SK-N-SH (cell line): Measurements from ENCODE around the gene PMS2. TPM values are rescaled to one million over a fixed set of nuclear protein-coding genes. Genes with fewer than 3 reads are reported as not detected.

Experiments
- CTCF ChIA-PET: fragments of 300-600, 350-600 bp; formaldehyde crosslinking; extraction: SDS; loops from one replicate; lab custom pipeline; 2021; lab: Yijun Ruan, JAX
- POLR2A ChIA-PET: fragments of 350-600 bp; sonication (Branson Sonifier 250); formaldehyde crosslinking; extraction: SDS; loops from one replicate; lab custom pipeline; 2020; ENCODE audit warnings: antibody characterized with exemption, inconsistent platforms; lab: Yijun Ruan, JAX
- DNase-seq: peaks from one replicate; pipeline ENCODE4 v3.0.0; 2012
- H2AFZ ChIP-seq: fragments of 200-600 bp; sonication (generic); 2 replicates; pipeline ENCODE4 v1.8.1; 2016; ENCODE audit warnings: antibody characterized with exemption, mild to moderate bottlenecking, low read depth
- H3F3A ChIP-seq: fragments of 200-600 bp; sonication (generic); replicated peaks from 2 replicates; pipeline ENCODE3; 2016; ENCODE audit warnings: antibody characterized with exemption, mild to moderate bottlenecking; ENCODE audit not compliant: insufficient read depth
- H3K27ac ChIP-seq, 2 experiments: fragments of 200-500 bp in 1 of 2; fragments of 200-600 bp in 1 of 2; sonication (Bioruptor generic) in 1 of 2; sonication (generic), shearing (Covaris generic) in 1 of 2; 2 replicates each; pipeline versions ENCODE4 v1.5.1 to v1.6.1; 2014 to 2016; ENCODE audit warnings: low read depth in 2 of 2, inconsistent platforms in 1 of 2, low read length in 1 of 2, mild to moderate bottlenecking in 1 of 2, mixed read lengths in 1 of 2
- H3K27me3 ChIP-seq: fragments of 200-600 bp; sonication (generic), shearing (Covaris generic); 2 replicates; pipeline ENCODE4 v1.6.1; 2016; ENCODE audit warnings: mixed run types; ENCODE audit not compliant: insufficient read depth
- H3K36me3 ChIP-seq, 2 experiments: fragments of 200-500 bp in 1 of 2; fragments of 200-600 bp in 1 of 2; sonication (Bioruptor generic) in 1 of 2; sonication (generic) in 1 of 2; replicated peaks in 1 of 2; 2 replicates each; pipeline versions ENCODE3 to v1.5.1; 2014 to 2016; ENCODE audit warnings: low read length in 1 of 2, mild to moderate bottlenecking in 1 of 2; ENCODE audit not compliant: insufficient read depth in 2 of 2, control insufficient read depth in 1 of 2
- H3K4me1 ChIP-seq, 2 experiments: fragments of 200-500 bp in 1 of 2; fragments of 200-600 bp in 1 of 2; sonication (Bioruptor generic) in 1 of 2; sonication (generic), shearing (Covaris generic) in 1 of 2; 2 replicates each; pipeline versions ENCODE4 v1.5.1 to v1.6.1; 2014 to 2016; ENCODE audit warnings: low read depth in 1 of 2, low read length in 1 of 2, mixed run types in 1 of 2; ENCODE audit not compliant: insufficient read depth in 2 of 2, control insufficient read depth in 1 of 2
- H3K4me2 ChIP-seq: fragments of 200-600 bp; sonication (generic), shearing (Covaris generic); 2 replicates; pipeline ENCODE4 v1.6.1; 2017; ENCODE audit warnings: mixed run types
- H3K4me3 ChIP-seq, 2 experiments: fragments of 200-500 bp in 1 of 2; fragments of 200-600 bp in 1 of 2; sonication (Bioruptor generic) in 1 of 2; sonication (generic), shearing (Covaris generic) in 1 of 2; 2 replicates each; pipeline versions ENCODE4 v1.5.1 to v1.8.1; 2014 to 2016; ENCODE audit warnings: low read depth in 2 of 2, inconsistent platforms in 1 of 2, low read length in 1 of 2, mild to moderate bottlenecking in 1 of 2, mixed read lengths in 1 of 2, moderate library complexity in 1 of 2
- H3K79me2 ChIP-seq: fragments of 200-600 bp; sonication (generic); 2 replicates; pipeline ENCODE4 v1.8.1; 2017; ENCODE audit warnings: mild to moderate bottlenecking; ENCODE audit not compliant: insufficient read depth
- H3K9ac ChIP-seq: fragments of 200-600 bp; sonication (generic); 2 replicates; pipeline ENCODE4 v1.6.1; 2017; ENCODE audit warnings: mixed run types
- H3K9me2 ChIP-seq: fragments of 200-600 bp; sonication (generic); 2 replicates; pipeline ENCODE4 v1.6.1; 2017; ENCODE audit warnings: mixed run types
- H3K9me3 ChIP-seq: fragments of 200-600 bp; sonication (generic); 2 replicates; pipeline ENCODE4 v1.6.1; 2017; ENCODE audit warnings: mixed run types, mild to moderate bottlenecking, moderate library complexity
- H4K20me1 ChIP-seq: fragments of 200-600 bp; sonication (generic); 2 replicates; pipeline ENCODE4 v1.6.1; 2017; ENCODE audit warnings: mild to moderate bottlenecking, mixed run types; ENCODE audit not compliant: insufficient read depth
- CHD2 ChIP-seq: fragments of 150-350 bp; IDR thresholded peaks from 2 replicates; pipeline ENCODE4 v1.6.1; 2018; ENCODE audit warnings: low read length; ENCODE audit not compliant: partially characterized antibody
- ELF1 ChIP-seq: IDR thresholded peaks from 2 replicates; pipeline ENCODE4 v1.4.0; 2012
- EP300 ChIP-seq, 2 experiments: IDR thresholded peaks; 2 replicates each; pipeline versions ENCODE4 v1.4.0 to v1.6.1; 2012; ENCODE audit warnings: borderline replicate concordance in 1 of 2, low read depth in 1 of 2, low read length in 1 of 2
- EZH2phosphoT487 ChIP-seq: fragments of 200-600 bp; sonication (generic); IDR thresholded peaks from 2 replicates; pipeline ENCODE4 v1.6.1; 2017; ENCODE audit warnings: low read depth, mixed run types, mild to moderate bottlenecking, antibody characterized with exemption, moderate library complexity, borderline replicate concordance
- FOXJ3 ChIP-seq: sonication (generic); formaldehyde crosslinking; IDR thresholded peaks from 2 replicates; pipeline ENCODE4 v1.5.1; 2020; ENCODE audit warnings: mild to moderate bottlenecking, missing genetic modification reagents
- GABPA ChIP-seq: IDR thresholded peaks from 2 replicates; pipeline ENCODE4 v1.4.0; 2012; ENCODE audit warnings: low read depth, mild to moderate bottlenecking
- GATA2 ChIP-seq: sonication (generic); formaldehyde crosslinking; IDR thresholded peaks from 2 replicates; pipeline ENCODE4 v1.5.0; 2020; ENCODE audit warnings: mild to moderate bottlenecking, missing genetic modification reagents
- NFIC ChIP-seq: IDR thresholded peaks from 2 replicates; pipeline ENCODE4 v1.4.0; 2012; ENCODE audit warnings: borderline replicate concordance
- NRF1 ChIP-seq: IDR thresholded peaks from 2 replicates; pipeline ENCODE4 v1.6.1; 2012; ENCODE audit warnings: low read depth, mild to moderate bottlenecking, low read length
- POLR2AphosphoS5 ChIP-seq: IDR thresholded peaks from 2 replicates; pipeline ENCODE4 v1.6.1; 2012; ENCODE audit warnings: low read depth, low read length
- RAD21 ChIP-seq: IDR thresholded peaks from 2 replicates; pipeline ENCODE4 v1.6.1; 2012; ENCODE audit warnings: mild to moderate bottlenecking, low read length
- RCOR1 ChIP-seq: fragments of 150-350 bp; IDR thresholded peaks from 2 replicates; pipeline ENCODE4 v1.6.1; 2017; ENCODE audit warnings: antibody characterized with exemption, low read length
- RFX5 ChIP-seq: IDR thresholded peaks from 2 replicates; pipeline ENCODE4 v1.6.1; 2012; ENCODE audit warnings: mild to moderate bottlenecking, improper control_type of control experiment, low read length
- SIN3A ChIP-seq: IDR thresholded peaks from 2 replicates; pipeline ENCODE4 v1.6.1; 2012; ENCODE audit warnings: low read depth, mild to moderate bottlenecking, low read length, moderate library complexity, borderline replicate concordance
- SMC3 ChIP-seq: IDR thresholded peaks from 2 replicates; pipeline ENCODE4 v1.6.1; 2012; ENCODE audit warnings: low read depth, low read length, improper control_type of control experiment
- TCF12 ChIP-seq: IDR thresholded peaks from 2 replicates; pipeline ENCODE4 v1.4.0; 2012
- USF1 ChIP-seq: IDR thresholded peaks from 2 replicates; pipeline ENCODE4 v1.4.0; 2012; ENCODE audit warnings: low read depth, borderline replicate concordance
- USF2 ChIP-seq: fragments of 150-350 bp; IDR thresholded peaks from 2 replicates; pipeline ENCODE4 v1.6.1; 2017; ENCODE audit warnings: antibody characterized with exemption, low read length, low read depth, borderline replicate concordance
- ZBTB33 ChIP-seq: IDR thresholded peaks from 2 replicates; pipeline ENCODE4 v1.4.0; 2012; ENCODE audit warnings: low read depth, borderline replicate concordance
- WGBS: methylation state at CpG from one replicate; pipeline ENCODE4 v1.1.6; 2017; ENCODE audit warnings: low lambda C conversion rate; 5-methylcytosine and 5-hydroxymethylcytosine counted together
- polyA plus RNA-seq, 3 experiments: library from polyadenylated mRNA; depleted of rRNA; stranded (reverse); fragments of >200 nt; gene quantifications; 2 replicates each; pipeline ENCODE4 v1.2.3, GENCODE V29; 2012
- TF ChIP-seq, protein P1 (sequence below): IDR thresholded peaks from 2 replicates; pipeline ENCODE4 v1.6.1; 2012; ENCODE audit warnings: mild to moderate bottlenecking, low read depth, low read length, moderate library complexity
- TF ChIP-seq, protein P2 (sequence below): IDR thresholded peaks from 2 replicates; pipeline ENCODE4; 2012

The PMS2 gene
- polyA plus RNA-seq (2012; rRNA removed), result 9.6 and 11.4 TPM in 2 replicates
- 11.2 and 12.0 TPM in 2 replicates for polyA plus RNA-seq (2012; cell fraction: cytosol; rRNA removed)
- 19.5 and 19.8 TPM in 2 replicates for polyA plus RNA-seq (2012; cell fraction: nucleus; rRNA removed)

DNA sequence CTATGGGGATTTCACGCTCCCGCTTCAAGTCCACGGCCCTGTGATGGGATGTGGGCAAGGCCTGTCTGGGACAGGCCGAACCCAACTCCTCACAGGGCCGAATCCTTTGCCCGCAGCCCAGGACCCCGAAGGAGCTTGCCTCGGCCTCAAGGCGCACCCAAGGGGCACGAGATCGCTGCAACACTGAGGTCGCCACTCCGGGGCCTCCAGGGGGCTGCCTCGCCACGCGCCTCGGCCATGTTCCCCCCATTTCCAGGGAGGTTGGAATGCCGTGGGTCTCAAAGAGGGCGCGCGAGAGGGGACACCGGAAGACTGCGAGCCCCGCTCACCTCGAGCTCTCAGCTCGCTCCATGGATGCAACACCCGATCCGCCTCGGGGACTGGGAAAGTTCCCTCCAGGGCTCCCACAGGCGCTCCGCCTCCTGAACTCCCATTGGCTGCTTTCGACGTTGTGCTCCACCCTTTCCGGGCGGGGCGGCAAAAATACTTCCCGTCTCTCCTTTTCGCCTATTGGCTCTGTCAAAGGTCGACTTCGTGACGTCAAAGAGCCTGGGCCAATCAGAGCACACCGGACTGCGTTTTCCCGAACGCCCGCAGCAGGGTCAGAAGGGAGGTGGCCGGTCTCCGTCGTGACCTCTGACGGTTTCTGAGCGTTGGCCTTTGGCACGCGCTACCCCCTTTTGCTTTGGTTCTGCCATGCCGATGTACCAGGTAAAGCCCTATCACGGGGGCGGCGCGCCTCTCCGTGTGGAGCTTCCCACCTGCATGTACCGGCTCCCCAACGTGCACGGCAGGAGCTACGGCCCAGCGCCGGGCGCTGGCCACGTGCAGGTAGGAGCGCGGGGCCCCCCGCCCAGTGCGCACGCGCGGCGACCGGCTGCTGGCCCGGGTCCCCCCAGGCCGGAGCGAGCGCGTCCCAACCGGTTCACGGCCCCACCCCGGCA is at the start of gene PMS2, which contains the start of gene AIMP2:
Gene PMS2 (minus strand): TSS at position 382 of the 944 bp plus-strand sequence. CDS start 30 bp downstream, at position 352.
Gene AIMP2 (plus strand): TSS at position 605 of the 944 bp plus-strand sequence. CDS start 92 bp downstream, at position 697.
- Histone ChIP-seq H3K9ac (peak within 1 kb of the TSS; percentile 95), H4K20me1 (no peaks in the 10 kb centered on the region), H3K27me3 (no peaks in the 10 kb centered on the region), H2AFZ (peak within 1 kb of the TSS; percentile 78), H3K27ac (peak within 1 kb of the TSS; percentile 76 to 83), H3K9me3 (no peaks in the 10 kb centered on the region), H3K79me2 (peaks cover 82% of the 10 kb centered on the region), H3K4me3 (peak within 1 kb of the TSS; percentile 68 to 96), H3K4me1 (peaks cover 3 to 8% of the 10 kb centered on the region in 2 experiments; a peak in 1 of 4 replicates), H3K36me3 (peaks cover 7 to 39% of the 10 kb centered on the region in 2 experiments), H3K4me2 (peak within 1 kb of the TSS; percentile 95), H3F3A (no peaks in the 10 kb centered on the region), H3K9me2 (no peaks in the 10 kb centered on the region)
- peak; percentile 99 for DNase-seq
- under 1% methylated on average over 76 of the region's 84 CpGs for WGBS
- ChIA-PET POLR2A (interaction anchor here (0.6 to 2.1 kb wide), 8 partner anchors 11 to 348 kb away, joined by 3 to 8 read pairs (median 3); partner anchors contain the start of gene ANKRD61), CTCF (interaction anchor here (0.6 to 4.3 kb wide), 7 partner anchors 9 to 151 kb away, joined by 3 to 33 read pairs (median 4); no protein-coding TSS in a partner anchor)
- TF ChIP-seq TCF12, result 0 out of 2 replicates have a peak, but pooled peaks have one; percentile 13
- TF ChIP-seq SIN3A, result peak; percentile 73
- TF ChIP-seq, protein P1, sequence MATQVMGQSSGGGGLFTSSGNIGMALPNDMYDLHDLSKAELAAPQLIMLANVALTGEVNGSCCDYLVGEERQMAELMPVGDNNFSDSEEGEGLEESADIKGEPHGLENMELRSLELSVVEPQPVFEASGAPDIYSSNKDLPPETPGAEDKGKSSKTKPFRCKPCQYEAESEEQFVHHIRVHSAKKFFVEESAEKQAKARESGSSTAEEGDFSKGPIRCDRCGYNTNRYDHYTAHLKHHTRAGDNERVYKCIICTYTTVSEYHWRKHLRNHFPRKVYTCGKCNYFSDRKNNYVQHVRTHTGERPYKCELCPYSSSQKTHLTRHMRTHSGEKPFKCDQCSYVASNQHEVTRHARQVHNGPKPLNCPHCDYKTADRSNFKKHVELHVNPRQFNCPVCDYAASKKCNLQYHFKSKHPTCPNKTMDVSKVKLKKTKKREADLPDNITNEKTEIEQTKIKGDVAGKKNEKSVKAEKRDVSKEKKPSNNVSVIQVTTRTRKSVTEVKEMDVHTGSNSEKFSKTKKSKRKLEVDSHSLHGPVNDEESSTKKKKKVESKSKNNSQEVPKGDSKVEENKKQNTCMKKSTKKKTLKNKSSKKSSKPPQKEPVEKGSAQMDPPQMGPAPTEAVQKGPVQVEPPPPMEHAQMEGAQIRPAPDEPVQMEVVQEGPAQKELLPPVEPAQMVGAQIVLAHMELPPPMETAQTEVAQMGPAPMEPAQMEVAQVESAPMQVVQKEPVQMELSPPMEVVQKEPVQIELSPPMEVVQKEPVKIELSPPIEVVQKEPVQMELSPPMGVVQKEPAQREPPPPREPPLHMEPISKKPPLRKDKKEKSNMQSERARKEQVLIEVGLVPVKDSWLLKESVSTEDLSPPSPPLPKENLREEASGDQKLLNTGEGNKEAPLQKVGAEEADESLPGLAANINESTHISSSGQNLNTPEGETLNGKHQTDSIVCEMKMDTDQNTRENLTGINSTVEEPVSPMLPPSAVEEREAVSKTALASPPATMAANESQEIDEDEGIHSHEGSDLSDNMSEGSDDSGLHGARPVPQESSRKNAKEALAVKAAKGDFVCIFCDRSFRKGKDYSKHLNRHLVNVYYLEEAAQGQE, result peak; percentile 18; the same call in 1 of the 2 replicates
- no peak for TF ChIP-seq RCOR1
- no peak for TF ChIP-seq ZBTB33
- peak; percentile 93 for TF ChIP-seq CHD2
- TF ChIP-seq FOXJ3 (CRISPR knock-in tag), result no peak
- peak; percentile 96 for TF ChIP-seq POLR2AphosphoS5
- TF ChIP-seq GATA2 (CRISPR knock-in tag), result no peak
- no peak for TF ChIP-seq EZH2phosphoT487
- TF ChIP-seq, protein P2, sequence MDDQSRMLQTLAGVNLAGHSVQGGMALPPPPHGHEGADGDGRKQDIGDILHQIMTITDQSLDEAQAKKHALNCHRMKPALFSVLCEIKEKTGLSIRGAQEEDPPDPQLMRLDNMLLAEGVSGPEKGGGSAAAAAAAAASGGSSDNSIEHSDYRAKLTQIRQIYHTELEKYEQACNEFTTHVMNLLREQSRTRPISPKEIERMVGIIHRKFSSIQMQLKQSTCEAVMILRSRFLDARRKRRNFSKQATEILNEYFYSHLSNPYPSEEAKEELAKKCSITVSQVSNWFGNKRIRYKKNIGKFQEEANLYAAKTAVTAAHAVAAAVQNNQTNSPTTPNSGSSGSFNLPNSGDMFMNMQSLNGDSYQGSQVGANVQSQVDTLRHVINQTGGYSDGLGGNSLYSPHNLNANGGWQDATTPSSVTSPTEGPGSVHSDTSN, result peak; percentile 77
- TF ChIP-seq EP300 (IDR thresholded peaks at IDR 0.05; ENCODE audit: borderline replicate concordance in 1 of 2, low read depth in 1 of 2, low read length in 1 of 2), result no peak
- peak; percentile 73 for TF ChIP-seq USF1
- peak; percentile 94 for TF ChIP-seq RFX5
- TF ChIP-seq GABPA, result peak; percentile 88
- TF ChIP-seq ELF1, result peak; percentile 93
- TF ChIP-seq USF2, result no peak
- TF ChIP-seq NFIC, result 0 out of 2 replicates have a peak, but pooled peaks have one; percentile 6
- peak; percentile 20; the same call in 1 of the 2 replicates for TF ChIP-seq SMC3
- TF ChIP-seq NRF1, result peak; percentile 83
- TF ChIP-seq RAD21, result peak; percentile 24; the same call in 1 of the 2 replicates
